GM06990 (cell line): Measurements from ENCODE around the gene ZNF839.
"Not testable (repeated sequence)": the region's sequence is repeated elsewhere in the genome, so short reads cannot be mapped to it uniquely, and the experiment has no call there.

Experiments used
- DNase-seq: peaks from one replicate; pipeline ENCODE4 v3.0.0-alpha.2; 2011; ENCODE audit not compliant: insufficient read length; ENCODE audit errors: extremely low read depth
- H3K27me3 ChIP-seq: replicated peaks from 2 replicates; pipeline ENCODE4 v1.6.0; 2011; ENCODE audit warnings: low read length; ENCODE audit not compliant: control insufficient read depth, insufficient read depth
- H3K36me3 ChIP-seq: 2 replicates; pipeline ENCODE4 v1.5.1; 2011; ENCODE audit warnings: low read length; ENCODE audit not compliant: control insufficient read depth, insufficient read depth
- H3K4me3 ChIP-seq: replicated peaks from 2 replicates; pipeline ENCODE4 v1.5.1; 2011; ENCODE audit warnings: low read depth, mild to moderate bottlenecking, control low read depth, low read length
- TF ChIP-seq, protein P1 (sequence below): IDR thresholded peaks from 2 replicates; pipeline ENCODE4 v1.5.1; 2011; ENCODE audit warnings: low read length, control low read depth, mild to moderate bottlenecking, inconsistent platforms; ENCODE audit not compliant: insufficient read depth, poor library complexity, severe bottlenecking

The ZNF839 gene

DNA sequence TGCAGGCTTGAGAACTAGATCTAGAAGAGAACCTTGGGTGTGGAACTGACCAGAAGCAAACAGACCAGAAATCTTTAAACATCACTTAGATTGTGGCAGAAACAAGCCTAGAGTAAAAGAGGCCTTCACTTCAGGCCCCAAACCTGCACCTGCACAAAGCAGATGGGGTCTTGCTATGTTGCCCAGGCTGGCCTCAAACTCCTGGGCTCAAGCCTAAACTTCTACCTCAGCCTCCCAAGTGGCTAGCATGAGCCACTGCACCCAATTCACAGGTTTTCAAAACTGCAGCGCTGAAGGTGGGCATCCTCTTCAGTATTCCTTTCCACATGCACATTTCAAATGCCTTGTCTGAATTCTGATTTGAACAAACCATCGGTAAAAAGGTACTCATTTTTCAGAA lies 34.4 kb upstream of the ZNF839 start:
- TF ChIP-seq, protein P1, sequence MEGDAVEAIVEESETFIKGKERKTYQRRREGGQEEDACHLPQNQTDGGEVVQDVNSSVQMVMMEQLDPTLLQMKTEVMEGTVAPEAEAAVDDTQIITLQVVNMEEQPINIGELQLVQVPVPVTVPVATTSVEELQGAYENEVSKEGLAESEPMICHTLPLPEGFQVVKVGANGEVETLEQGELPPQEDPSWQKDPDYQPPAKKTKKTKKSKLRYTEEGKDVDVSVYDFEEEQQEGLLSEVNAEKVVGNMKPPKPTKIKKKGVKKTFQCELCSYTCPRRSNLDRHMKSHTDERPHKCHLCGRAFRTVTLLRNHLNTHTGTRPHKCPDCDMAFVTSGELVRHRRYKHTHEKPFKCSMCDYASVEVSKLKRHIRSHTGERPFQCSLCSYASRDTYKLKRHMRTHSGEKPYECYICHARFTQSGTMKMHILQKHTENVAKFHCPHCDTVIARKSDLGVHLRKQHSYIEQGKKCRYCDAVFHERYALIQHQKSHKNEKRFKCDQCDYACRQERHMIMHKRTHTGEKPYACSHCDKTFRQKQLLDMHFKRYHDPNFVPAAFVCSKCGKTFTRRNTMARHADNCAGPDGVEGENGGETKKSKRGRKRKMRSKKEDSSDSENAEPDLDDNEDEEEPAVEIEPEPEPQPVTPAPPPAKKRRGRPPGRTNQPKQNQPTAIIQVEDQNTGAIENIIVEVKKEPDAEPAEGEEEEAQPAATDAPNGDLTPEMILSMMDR: peak; percentile 6
- Histone ChIP-seq H3K27me3 (no peaks in the 10 kb centered on the region), H3K4me3 (no peak overlapping the region), H3K36me3 (no peaks in the 10 kb centered on the region)
- DNase-seq: no peak

DNA sequence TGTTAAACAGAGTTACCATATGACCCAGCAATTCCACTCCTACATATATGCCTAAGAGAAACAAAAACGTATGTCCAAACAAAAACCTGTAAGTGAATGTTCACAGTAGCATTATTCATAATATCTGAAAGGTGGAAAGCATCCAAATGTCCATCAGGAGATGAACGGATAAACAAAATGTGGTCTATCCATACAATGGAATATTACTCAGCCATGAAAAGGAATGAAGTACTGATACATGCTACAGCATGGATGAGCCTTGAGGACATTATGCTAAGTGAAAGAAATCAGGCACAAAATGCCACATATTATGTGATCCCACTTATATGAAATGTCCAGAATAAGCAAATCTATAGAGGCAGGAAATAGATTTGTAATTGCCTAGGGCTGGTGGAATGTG lies 31.4 kb upstream of the ZNF839 start:
- TF ChIP-seq, protein P1: no peak
- Histone ChIP-seq H3K4me3 (no peak overlapping the region), H3K27me3 (no peaks in the 10 kb centered on the region), H3K36me3 (no peaks in the 10 kb centered on the region)
- no peak for DNase-seq

DNA sequence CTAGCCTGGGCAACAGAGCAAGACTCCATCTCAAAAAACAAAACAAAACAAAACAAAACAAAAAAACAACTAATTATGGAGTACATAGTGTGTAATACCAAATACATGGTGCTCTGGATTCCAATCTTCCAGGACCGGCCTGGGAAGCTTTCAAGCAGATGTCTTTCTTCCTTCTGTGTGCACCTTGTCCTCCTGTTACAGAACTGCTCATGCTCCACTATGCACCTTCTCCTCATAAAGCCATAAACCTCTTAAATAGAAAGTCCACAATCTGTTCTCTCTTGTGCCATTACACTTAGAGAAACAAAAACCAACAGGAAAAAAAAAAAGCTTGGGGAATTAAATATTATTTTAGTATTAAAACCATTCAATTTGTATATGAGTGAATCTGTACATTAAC lies 27.1 kb upstream of the ZNF839 start:
- Histone ChIP-seq H3K4me3 (no peak overlapping the region), H3K27me3 (no peaks in the 10 kb centered on the region), H3K36me3 (no peaks in the 10 kb centered on the region)
- TF ChIP-seq, protein P1: no peak
- DNase-seq: no peak

DNA sequence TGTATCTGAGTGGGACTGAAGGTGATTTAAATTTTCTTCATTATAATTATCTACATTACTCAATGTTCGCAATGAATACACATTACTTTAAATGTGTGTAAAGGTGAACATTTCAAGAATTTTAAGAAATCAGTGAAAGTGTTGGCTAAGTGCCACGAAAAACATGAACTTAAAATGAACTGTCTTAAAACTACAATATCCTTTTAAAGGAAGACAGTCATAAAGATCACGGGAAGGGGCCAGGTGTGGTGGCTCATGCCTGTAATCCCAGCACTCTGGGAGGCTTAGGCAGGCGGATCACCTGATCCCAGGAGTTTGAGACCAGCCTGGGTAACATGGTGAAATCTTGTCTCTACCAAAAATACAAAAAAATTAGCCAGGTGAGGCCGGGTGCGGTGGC lies 25.8 kb upstream of the ZNF839 start:
- H3K4me3 ChIP-seq: no peak overlapping the region
- TF ChIP-seq, protein P1: no peak
- H3K27me3 ChIP-seq: no peaks in the 10 kb centered on the region
- H3K36me3 ChIP-seq: no peaks in the 10 kb centered on the region
- no peak for DNase-seq

DNA sequence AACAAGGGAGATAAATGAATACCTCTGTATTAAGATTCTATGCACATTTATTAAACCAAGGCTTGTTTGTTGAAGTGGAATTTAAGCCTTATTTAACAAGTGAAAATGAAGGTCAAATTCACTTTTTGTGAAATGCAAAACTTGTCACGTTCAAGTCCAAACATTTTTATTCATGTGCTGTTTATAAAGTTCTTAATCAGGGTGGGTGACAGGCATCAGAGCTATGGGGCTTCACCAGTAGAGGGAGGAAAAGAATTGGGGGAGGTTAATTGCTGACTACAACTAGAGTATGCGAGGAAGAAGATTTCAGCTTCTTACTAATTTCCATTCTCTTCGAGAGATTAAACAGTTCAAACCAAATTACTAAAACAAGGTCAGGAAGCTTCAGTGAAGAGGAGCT lies 24.3 kb upstream of the ZNF839 start:
- Histone ChIP-seq H3K4me3 (no peak overlapping the region), H3K27me3 (no peaks in the 10 kb centered on the region), H3K36me3 (no peaks in the 10 kb centered on the region)
- TF ChIP-seq, protein P1: no peak
- DNase-seq: no peak

DNA sequence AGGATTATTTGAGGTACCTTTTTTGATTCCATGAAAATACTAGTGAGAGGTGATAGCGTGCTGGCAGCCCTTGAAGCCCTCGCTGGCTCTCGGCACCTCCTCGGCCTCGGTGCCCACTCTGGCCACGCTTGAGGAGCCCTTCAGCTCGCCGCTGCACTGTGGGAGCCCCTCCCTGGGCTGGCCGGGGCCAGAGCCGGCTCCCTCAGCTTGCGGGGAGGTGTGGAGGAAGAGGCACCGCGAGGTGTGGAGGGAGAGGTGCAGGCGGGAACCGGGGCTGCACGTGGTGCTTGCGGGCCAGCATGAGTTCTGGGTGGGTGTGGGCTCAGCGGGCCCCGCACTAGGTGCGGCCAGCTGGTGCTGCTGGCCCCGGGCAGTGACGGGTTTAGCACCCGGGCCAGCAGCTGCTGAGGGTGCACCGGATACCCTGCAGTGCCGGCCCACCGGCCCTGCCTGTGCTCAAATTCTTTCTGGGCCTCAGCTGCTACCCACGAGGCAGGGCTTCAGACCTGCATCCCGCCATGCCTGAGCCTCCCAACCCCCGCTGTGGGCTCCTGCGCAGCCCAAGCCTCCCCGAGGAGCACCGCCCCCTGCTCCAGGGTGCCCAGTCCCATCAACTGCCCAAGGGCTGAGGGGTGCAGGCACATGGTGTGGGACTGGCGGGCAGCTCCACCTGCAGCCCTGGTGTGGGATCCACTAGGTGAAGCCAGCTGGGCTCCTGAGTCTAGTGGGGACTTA lies 21.9 kb upstream of the ZNF839 start:
- TF ChIP-seq, protein P1: no peak
- no peaks in the 10 kb centered on the region for H3K27me3 ChIP-seq
- no peak overlapping the region for H3K4me3 ChIP-seq
- no peak for DNase-seq
- H3K36me3 ChIP-seq: no peaks in the 10 kb centered on the region

DNA sequence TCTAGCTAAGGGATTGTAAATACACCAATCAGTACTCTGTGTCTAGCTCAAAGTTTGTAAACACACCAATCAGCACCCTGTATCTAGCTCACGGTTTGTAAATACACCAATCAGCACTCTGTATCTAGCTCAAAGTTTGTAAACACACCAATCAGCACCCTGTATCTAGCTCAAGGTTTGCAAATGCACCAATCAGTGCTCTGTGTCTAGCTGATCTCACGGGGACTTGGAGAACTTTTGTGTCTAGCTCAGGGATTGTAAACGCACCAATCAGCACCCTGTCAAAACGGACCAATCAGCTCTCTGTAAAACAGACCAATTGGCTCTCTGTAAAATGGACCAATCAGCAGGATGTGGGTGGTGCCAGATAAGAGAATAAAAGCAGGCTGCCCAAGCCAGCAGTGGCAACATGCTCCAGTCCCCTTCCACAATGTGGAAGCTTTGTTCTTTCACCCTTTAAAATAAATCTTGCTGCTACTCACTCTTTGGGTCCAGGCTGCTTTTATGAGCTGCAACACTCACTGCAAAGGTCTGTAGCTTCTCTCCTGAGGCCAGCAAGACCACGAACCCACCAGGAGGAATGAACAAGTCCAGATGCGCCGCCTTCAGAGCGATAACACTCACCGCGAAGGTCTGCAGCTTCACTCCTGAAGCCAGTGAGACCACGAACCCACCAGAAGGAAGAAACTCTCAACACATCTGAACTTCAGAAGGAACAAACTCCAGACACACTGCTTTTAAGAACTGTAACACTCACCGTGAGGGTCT lies 21.1 kb upstream of the ZNF839 start:
- not testable (repeated sequence) for H3K36me3 ChIP-seq, H3K4me3 ChIP-seq, H3K27me3 ChIP-seq, DNase-seq
